OCI-LY1 (cell line): ENCODE results near the gene CFAP141.

Source experiments
- H2AFZ ChIP-seq: fragments of 200-600 bp; sonication (generic), shearing (Covaris generic); 2 replicates; pipeline ENCODE4 v1.6.0; 2014; ENCODE audit warnings: antibody characterized with exemption, mild to moderate bottlenecking, low read length
- H3F3A ChIP-seq: fragments of 200-600 bp; sonication (generic), shearing (Covaris generic); 2 replicates; pipeline ENCODE4 v1.6.0; 2014; ENCODE audit warnings: mild to moderate bottlenecking, antibody characterized with exemption, low read length, moderate library complexity; ENCODE audit not compliant: insufficient read depth
- H3K27ac ChIP-seq: fragments of 200-600 bp; sonication (generic); 2 replicates; pipeline ENCODE4 v1.5.1; 2014; ENCODE audit warnings: low read length, mixed run types, mild to moderate bottlenecking, low read depth; ENCODE audit not compliant: poor library complexity, severe bottlenecking
- H3K27me3 ChIP-seq: fragments of 200-600 bp; sonication (generic); 2 replicates; pipeline ENCODE4 v1.6.0; 2014; ENCODE audit warnings: antibody characterized with exemption, mild to moderate bottlenecking, low read length, moderate library complexity; ENCODE audit not compliant: insufficient read depth
- H3K36me3 ChIP-seq: fragments of 200-600 bp; sonication (generic); 2 replicates; pipeline ENCODE4 v1.6.1; 2014; ENCODE audit warnings: mild to moderate bottlenecking, antibody characterized with exemption, low read length, moderate library complexity, mixed read lengths; ENCODE audit not compliant: insufficient read depth
- H3K4me1 ChIP-seq: fragments of 200-600 bp; sonication (generic); 2 replicates; pipeline ENCODE4 v1.5.1; 2014; ENCODE audit warnings: mild to moderate bottlenecking, low read length, moderate library complexity; ENCODE audit not compliant: insufficient read depth, severe bottlenecking
- H3K4me2 ChIP-seq: fragments of 200-600 bp; sonication (generic), shearing (Covaris generic); 2 replicates; pipeline ENCODE4 v1.6.1; 2014; ENCODE audit warnings: low read length
- H3K4me3 ChIP-seq: fragments of 200-600 bp; sonication (generic); 2 replicates; pipeline ENCODE4 v1.5.1; 2014; ENCODE audit warnings: low read length, low read depth, mild to moderate bottlenecking, mixed read lengths; ENCODE audit not compliant: poor library complexity, severe bottlenecking
- H3K79me2 ChIP-seq: fragments of 200-600 bp; shearing (Covaris generic); 2 replicates; pipeline ENCODE4 v1.6.1; 2016; ENCODE audit warnings: mixed run types, low read length, mixed read lengths; ENCODE audit not compliant: insufficient read depth
- H3K9ac ChIP-seq: fragments of 200-600 bp; sonication (generic), shearing (Covaris generic); 2 replicates; pipeline ENCODE4 v1.6.1; 2014; ENCODE audit warnings: mild to moderate bottlenecking, low read length, mixed read lengths
- H3K9me2 ChIP-seq: fragments of 200-600 bp; sonication (generic), shearing (Covaris generic); 2 replicates; pipeline ENCODE4 v1.6.1; 2014; ENCODE audit warnings: low read depth, mild to moderate bottlenecking, low read length, mixed read lengths
- H3K9me3 ChIP-seq: fragments of 200-600 bp; shearing (Covaris generic); 2 replicates; pipeline ENCODE4 v1.6.1; 2014; ENCODE audit warnings: low read length, mixed read lengths
- H4K20me1 ChIP-seq: fragments of 200-600 bp; sonication (generic), shearing (Covaris generic); 2 replicates; pipeline ENCODE4 v1.6.0; 2016; ENCODE audit warnings: mild to moderate bottlenecking, low read length; ENCODE audit not compliant: insufficient read depth
- CTCF ChIP-seq: fragments of 200-600 bp; sonication (generic), shearing (Covaris generic); IDR thresholded peaks from 2 replicates; pipeline ENCODE4 v1.5.1; 2017; ENCODE audit warnings: mild to moderate bottlenecking, antibody characterized with exemption, low read length, moderate library complexity, mixed read lengths
- EZH2 ChIP-seq: fragments of 200-600 bp; sonication (generic), shearing (Covaris generic); IDR thresholded peaks from 2 replicates; pipeline ENCODE4 v1.8.0; 2017; ENCODE audit warnings: borderline replicate concordance, mixed run types, mild to moderate bottlenecking, antibody characterized with exemption, low read length, moderate library complexity, mixed read lengths

CFAP141 gene

GRCh38 chr1:154183046-154183915, 22.9 kb downstream of the CFAP141 start:
- Histone ChIP-seq H3K4me2 (peak overlapping the region; percentile 81), H3K9ac (peak overlapping the region; percentile 78), H3K79me2 (peaks cover 44% of the 10 kb centered on the region), H4K20me1 (no peaks in the 10 kb centered on the region), H3K9me3 (no peaks in the 10 kb centered on the region), H3K36me3 (peaks cover 10% of the 10 kb centered on the region; the same call in 1 of the 2 replicates), H2AFZ (no peak overlapping the region), H3K4me1 (peaks cover 43% of the 10 kb centered on the region), H3F3A (no peaks in the 10 kb centered on the region), H3K4me3 (peak overlapping the region; percentile 82), H3K9me2 (no peaks in the 10 kb centered on the region), H3K27ac (peak overlapping the region; percentile 51), H3K27me3 (no peaks in the 10 kb centered on the region; the same call in 1 of the 2 replicates)
- TF ChIP-seq EZH2 (no peak), CTCF (no peak)

- TF ChIP-seq EZH2 (no peak), CTCF (no peak)
- peak overlapping the region; percentile 78 for H3K9ac ChIP-seq
- no peaks in the 10 kb centered on the region for H3K9me2 ChIP-seq
- H2AFZ ChIP-seq: no peak overlapping the region
- H3F3A ChIP-seq: no peaks in the 10 kb centered on the region
- peak overlapping the region; percentile 81 for H3K4me2 ChIP-seq
- H3K79me2 ChIP-seq: peaks cover 52% of the 10 kb centered on the region
- H3K9me3 ChIP-seq: no peaks in the 10 kb centered on the region
- peak overlapping the region; percentile 82 for H3K4me3 ChIP-seq
- peak overlapping the region; percentile 51 for H3K27ac ChIP-seq
- H3K27me3 ChIP-seq: no peaks in the 10 kb centered on the region; the same call in 1 of the 2 replicates
- H3K36me3 ChIP-seq: peaks cover 15% of the 10 kb centered on the region; the same call in 1 of the 2 replicates
- H3K4me1 ChIP-seq: peaks cover 50% of the 10 kb centered on the region
- H4K20me1 ChIP-seq: no peaks in the 10 kb centered on the region
These were observed 23.6 kb downstream of the CFAP141 start for GRCh38 chr1:154182344-154183045.

- H3F3A ChIP-seq: no peaks in the 10 kb centered on the region
- peak overlapping the region; percentile 81 for H3K4me2 ChIP-seq
- no peaks in the 10 kb centered on the region; the same call in 1 of the 2 replicates for H3K27me3 ChIP-seq
- no peak overlapping the region for H2AFZ ChIP-seq
- peak overlapping the region; percentile 78 for H3K9ac ChIP-seq
- H3K4me3 ChIP-seq: peak overlapping the region; percentile 82
- H3K9me3 ChIP-seq: no peaks in the 10 kb centered on the region
- H3K79me2 ChIP-seq: peaks cover 58% of the 10 kb centered on the region
- H4K20me1 ChIP-seq: no peaks in the 10 kb centered on the region
- H3K27ac ChIP-seq: peak overlapping the region; percentile 51
- no peak for TF ChIP-seq CTCF
- no peak for TF ChIP-seq EZH2
- peaks cover 50% of the 10 kb centered on the region for H3K4me1 ChIP-seq
- peaks cover 19% of the 10 kb centered on the region; the same call in 1 of the 2 replicates for H3K36me3 ChIP-seq
- no peaks in the 10 kb centered on the region for H3K9me2 ChIP-seq
These were observed 24.2 kb downstream of the CFAP141 start for GRCh38 chr1:154181944-154182343.
